AML-193 (cell line): ENCODE data around the gene INTS2.
A peak's percentile ranks its signal among the peaks of the same experiment; 100 is the strongest.
"Not testable (repeated sequence)": the region's sequence is repeated elsewhere in the genome, so short reads cannot be mapped to it uniquely, and the experiment has no call there.

Source experiments
- DNase-seq, 2 experiments: peaks; one replicate each; lab custom pipeline; 2025; lab: John Stamatoyannopoulos, UW

The INTS2 gene

DNA sequence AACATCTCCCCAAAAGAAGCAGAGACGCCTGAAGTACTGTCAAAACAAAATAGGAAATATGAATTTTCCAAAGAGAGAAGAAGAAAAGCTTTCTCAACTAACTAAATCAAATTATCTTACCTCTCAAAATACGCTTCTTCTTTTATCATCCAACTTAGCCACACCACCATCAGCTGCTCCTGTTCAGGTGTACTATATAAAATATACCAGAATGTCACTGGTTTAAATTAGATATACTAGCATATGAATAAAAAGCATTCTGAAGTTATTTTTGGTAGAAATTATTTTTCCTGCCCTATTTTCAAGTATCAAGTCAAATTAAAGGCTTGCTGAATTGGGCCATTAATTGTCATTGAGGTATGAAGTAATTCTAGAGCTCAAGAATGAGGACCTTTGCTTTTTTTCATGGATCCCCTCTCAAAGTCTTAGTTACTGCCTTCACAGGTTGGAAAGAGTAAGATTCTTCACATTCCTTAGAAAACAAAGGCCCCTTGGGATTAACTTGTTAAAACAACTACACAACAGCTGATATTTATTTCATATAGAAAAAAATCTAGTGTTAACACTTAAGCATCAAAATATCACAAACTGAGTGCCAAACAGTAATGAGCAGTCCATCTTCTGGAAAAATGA is 30.1 kb downstream of the INTS2 start:
- no peak for DNase-seq

DNA sequence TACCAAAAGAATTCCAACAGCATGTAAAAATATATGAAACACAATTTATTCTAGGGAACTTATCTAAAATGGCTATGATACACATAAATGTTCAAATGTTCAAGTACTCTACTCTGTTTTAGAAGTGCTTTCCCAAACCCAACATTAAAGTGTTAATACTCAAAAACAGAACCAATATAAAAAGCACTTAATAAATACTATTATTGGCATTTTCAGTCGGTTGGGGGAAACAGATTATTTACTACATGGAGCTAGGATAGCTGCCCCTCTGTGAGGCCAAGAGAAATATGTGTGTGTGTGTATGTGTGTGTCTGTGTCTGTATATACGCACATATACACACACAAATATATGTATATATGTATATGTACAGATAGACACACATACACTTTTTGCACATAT is 32.4 kb downstream of the INTS2 start:
- DNase-seq = no peak

DNA sequence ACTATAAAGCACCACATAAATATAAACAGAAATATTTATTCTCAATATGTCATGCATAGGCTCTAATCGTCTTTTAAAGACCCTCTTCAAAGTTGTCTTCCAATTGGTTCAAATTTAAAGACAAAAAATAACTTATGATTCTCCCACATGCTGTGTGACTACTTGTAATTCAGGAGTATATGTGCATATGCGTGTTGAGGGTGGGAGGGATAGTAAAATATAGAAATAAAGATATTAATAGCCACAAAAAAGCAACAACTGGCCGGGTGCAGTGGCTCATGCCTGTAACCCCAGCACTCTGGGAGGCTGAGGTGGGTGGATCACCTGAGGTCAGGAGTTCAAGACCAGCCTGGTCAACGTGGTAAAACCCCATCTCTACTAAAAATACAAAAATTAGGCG is 33.5 kb downstream of the INTS2 start:
- not testable (repeated sequence) for DNase-seq

DNA sequence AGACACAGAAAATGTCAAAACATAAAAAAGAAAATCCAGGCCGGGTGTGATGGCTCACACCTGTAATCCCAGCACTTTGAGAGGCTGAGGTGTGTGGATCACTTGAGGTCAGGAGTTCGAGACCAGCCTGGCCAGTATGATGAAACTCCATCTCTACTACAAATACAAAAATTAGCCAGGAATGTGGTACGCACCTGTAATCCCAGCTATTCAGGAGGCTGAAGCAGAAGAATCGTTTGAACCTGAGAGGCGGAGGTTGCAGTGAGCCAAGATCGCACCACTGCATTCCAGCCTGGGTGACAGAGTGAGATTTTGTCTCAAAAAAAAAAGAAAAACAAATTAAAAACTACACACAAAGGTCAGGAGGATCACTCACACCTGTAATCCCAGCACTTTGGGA is 40.0 kb downstream of the INTS2 start:
- not testable (repeated sequence) for DNase-seq

DNA sequence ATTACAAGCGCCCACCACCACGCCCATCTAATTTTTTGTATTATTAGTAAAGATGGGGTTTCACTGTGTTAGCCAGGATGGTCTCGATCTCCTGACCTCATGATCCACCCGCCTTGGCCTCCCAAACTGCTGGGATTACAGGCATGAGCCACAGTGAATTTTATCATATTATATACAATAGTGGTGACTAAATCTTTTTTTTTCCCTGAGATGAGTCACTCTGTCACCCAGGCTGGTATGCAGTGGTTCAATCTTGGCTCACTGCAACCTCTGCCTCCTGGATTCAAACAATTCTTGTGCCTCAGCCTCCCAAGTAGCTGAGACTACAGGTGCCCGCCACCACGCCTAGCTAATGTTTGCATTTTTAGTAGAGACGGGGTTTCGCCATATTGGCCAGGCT is 41.9 kb downstream of the INTS2 start:
- DNase-seq = not testable (repeated sequence)

DNA sequence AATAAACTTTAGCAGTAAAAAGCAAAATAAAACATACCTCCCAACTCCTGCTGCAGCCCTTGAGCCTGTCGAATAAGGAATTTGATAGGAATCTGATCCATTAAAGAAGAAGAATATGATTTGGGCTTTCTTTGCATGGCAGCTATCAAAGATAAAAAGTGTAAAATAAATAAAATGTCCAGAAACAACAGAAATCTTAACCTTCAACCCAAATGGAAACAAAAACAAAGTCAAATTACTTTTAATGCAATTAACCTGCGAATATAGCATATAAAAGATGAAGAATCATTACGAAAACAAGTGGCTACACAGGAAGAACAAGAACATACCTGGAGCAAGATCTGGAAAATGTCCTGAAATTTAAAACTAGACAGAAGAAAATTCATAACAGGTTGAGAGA is 42.9 kb downstream of the INTS2 start:
- DNase-seq = no peak

DNA sequence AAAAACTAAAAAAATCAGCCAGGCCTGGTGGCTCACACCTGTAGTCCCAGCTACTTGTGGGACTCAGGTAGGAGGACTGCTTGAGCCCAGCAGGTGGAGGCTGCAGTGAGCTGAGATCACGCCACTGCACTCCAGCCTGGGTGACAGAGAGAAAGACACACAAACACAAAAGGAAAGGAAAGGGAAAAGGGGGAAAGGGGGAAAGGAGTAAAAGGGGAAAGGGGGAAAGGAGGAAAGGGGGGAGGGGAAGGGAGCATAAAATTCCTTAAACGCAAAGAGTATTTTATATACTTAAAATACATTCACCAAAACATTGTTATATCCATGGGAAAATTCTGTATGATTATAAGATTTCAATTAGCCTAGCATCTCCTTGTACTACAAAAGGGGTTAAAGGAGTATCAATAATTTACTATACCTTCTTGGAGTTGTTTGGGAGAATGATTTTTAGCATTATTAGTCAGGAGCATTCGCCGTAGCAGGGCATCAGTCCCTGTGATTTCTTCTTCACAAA is 47.1 kb downstream of the INTS2 start:
- DNase-seq = no peak

DNA sequence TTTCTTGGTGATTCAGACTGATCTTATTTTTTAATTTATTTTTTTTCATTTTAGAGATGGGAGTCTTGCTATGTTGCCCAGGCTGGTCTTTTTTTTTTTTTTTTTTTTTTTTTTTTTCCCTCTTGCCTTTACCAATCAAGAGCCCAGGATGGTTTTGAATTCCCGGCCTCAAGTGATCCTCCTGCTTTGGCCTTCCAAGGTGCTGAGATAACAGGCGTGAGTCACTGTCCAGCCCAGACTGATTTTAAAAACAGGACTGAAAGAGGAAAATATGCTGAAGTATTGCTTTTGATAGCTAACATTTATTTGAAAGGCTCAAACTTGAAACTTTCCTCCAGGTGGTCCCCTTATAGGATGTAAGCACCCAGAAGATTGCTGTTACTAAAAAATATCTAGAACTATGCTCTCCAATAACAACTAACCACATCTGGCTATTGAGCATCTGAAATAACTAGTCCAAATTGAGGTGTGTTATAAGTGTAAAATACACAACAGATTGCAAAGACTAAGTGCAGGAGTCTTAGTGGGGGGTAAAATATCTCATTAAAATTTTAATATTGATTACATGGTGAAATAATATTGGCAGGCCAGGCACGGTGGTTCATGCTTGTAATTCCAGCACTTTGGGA is 48.7 kb downstream of the INTS2 start:
- DNase-seq = no peak

DNA sequence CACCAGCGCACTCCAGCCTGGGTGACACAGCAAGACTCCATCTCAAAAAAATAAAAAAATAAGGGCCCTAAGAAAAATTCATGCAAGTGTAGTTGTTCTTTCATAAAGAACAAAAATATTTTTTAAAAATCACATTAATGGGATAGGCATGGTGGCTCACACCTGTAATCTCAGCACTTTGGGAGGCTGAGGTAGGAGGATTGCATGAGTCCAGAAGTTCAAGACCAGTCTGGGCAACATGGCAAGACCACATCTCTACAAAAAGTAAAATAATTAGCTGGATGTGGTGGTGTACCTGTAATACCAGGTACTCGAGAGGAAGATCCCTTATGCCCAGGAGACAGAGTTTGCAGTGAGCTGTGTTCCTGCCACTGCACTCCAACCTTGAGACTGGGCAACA is 49.3 kb downstream of the INTS2 start:
- no peak for DNase-seq

DNA sequence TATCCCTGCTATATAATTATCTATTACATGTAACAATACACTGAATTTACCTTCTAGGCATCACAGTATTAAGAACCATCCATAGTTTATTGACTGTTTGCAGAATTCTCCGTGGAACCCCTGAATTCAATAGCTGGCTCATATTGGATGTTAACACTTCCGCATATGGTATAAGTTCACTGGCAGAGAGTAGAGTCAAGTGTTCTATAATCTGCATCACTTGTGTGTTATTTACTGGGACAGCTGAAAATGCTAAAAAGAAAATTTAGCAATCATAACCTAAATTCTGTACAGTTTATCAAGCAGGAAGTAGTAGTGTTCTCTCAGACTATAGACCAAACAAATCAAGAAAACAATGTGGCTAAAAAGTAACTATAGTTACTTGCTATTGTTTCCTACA is 49.9 kb downstream of the INTS2 start:
- DNase-seq = no peak

DNA sequence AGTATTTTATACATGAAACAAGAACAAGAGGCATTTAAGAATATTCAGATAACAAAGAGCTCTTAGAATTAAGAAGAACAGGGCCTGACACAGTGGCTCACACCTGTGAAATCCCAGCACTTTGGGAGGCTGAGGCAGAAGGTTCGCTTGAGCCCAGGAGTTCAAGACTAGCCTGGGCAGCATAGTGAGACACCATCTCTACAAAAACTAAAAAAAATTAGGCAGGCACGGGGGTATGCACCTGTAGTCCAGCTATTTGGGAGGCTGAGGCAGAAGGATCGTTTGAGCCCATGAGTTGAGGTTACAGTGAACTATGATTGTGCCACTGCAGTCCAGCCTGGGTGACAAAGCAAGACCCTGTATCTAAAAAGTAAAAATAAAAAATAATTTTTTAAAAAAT is 52.0 kb downstream of the INTS2 start:
- no peak for DNase-seq

DNA sequence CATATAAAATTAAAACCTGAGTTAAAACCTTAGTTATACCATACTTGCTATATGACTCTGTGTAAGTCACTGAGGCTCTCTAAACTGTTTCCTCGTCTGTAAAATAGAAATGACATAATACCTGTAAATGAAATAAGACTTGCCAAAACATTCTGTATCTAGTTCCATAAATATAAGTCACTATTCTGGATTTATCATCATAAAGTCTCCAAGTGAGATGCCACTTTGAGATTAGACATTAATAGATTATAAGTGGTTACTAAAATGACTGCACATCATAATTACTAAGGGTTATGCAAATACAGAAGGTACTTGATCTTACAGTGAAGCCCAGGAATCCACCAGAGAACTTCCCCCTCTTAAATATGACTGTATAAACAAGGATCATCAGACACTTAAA is 52.5 kb downstream of the INTS2 start:
- no peak for DNase-seq

DNA sequence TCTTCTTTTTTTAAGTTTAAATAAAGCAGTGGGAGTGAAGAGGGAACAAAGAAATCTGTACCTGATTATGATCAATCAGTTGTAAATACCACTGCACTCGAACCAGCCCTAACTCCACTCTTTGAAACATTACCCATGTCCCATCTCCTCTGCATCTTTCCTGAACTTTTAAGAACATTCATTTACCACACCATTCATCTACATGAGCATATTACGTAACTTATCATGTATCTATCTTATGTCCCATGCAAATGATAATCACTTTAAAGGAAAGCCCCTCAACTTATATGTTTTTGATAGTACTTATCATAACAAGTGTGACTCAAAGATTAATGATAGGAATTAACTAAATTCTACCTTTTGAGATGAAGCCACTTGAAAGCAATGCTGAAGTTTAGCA is 53.7 kb downstream of the INTS2 start:
- no peak for DNase-seq

DNA sequence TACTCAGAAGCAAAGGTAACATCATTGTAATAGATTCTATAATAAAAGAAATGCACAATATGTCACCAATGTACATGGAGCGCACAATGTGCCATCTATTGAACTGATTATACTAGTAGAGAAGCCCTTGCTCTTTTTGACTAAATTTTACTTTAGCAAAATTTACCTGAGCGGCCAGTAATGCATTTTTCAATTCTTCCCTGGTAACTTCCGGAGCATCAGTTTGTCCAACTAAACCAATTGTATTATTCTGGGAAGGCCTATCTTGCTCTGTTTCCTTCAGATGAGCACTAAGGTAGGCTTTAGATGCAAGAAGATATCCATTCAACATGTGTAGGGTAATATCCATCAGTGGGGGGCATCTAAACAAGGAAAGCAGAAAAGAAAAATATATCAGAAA is 55.7 kb downstream of the INTS2 start:
- no peak for DNase-seq

DNA sequence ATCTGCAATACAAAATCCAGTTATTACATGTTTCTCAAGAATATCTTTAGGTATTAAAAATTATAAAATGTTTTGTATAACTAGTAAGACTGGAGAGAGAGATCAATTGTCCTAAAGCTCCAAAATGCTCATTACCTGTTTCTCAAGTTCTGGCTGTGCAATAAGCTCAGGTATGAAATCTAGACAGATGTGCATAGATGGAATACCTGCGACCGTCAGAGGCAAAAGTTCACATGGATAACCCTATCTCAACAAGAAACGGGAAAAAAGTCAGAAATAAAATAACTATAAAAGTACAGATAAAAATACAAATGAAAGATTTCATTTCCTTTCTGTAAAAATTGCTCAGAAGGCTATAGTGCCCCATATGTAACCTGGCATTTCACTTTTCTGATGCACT is 58.6 kb downstream of the INTS2 start:
- DNase-seq = no peak

DNA sequence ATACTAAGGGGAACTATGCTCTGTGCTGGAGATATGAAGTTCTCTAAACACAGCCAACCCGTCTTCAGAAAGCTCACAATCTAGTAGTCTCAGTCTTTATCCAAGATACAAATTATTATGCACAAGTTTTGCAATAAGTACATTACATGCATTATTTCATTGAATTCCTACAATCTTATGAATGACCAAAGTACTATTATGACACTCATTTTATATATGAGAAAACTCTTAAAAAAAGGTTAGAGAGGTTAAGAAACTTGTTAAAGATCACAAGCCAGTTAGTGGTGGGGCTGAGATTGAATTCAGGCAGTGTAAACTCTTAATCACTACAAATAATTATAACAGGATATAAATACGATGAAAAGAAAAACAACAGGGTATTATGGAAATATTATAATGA is 59.7 kb downstream of the INTS2 start:
- DNase-seq = no peak

DNA sequence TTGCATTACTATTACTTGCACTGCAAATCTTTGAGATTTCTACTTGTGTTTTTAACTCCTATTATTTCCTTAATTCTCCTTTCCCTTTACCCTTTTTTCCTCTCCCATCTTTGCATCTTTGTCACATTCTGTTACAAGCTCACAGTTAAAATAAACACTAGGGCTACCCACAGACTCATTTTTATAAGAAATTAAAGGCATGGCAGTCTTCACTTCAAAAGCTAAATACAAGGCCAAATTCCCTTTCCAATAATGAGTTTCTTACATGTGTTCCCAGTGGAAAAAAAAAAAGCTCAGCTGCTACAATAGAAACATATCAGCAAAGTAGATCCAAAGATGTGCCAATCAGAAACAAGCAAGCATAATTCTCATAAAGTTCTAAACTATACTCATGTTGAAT is 60.7 kb downstream of the INTS2 start:
- no peak for DNase-seq

DNA sequence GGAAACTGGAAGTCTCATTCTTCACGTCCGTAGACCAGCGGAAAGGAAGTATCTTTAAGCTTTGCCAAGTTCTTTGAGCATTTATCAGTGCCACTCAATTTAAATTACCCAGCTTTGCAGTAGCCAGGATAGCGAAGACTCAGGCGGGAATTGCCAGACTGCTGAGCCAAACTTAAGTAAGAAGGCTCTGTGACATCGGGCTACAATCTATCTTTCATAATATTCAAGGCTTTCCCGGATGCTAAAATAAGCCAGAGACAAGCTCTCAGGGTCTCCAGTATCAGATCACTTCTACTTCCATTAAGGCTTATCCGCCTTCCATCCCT is 64.0 kb downstream of the INTS2 start:
- no peak for DNase-seq

DNA sequence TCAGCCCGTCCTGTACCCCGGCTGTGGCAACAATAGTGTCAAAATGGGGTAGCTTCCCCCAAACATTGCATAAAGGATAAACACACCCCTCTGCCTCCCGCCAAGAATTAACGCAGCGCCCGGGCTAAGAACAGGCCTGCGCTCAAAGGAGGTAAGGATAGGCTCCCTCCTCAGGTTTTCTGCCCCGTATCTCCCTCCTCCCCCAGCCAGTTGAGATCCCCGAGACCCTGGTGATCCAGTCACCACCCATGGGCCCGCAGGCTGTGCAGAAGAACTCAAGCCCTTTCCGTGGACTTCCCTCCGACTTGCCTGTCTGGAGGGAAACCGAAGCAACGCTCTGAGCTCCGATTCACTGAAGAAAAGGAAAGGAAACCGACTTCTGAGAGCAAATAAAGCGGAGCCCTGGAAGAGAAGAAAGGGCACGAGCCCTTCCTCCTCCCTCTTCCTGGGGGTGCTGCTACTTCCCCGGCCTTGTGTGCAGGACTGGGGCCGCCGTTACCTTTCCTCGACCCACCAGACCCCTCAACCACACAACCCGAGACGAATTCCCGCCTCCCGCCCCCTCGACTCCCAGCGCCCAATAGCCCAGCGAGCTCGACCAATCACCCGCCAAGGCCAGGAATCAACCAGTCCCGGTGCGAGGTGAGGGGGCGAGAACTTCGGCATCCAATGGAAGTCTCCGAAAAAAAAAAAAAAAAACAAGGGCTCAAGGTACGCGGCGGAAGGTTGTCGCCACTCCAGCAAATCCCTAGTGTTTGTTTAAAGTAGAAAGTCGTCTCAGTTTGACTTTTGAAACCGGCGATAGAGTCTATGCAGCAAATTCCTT is 64.6 kb downstream of the INTS2 start, which contains the start of gene BRIP1:
Gene BRIP1 (minus strand): TSS at position 554 of the 826 bp plus-strand sequence. CDS start 1,989 bp downstream, outside the sequence.
- peak; percentile 94 for DNase-seq

DNA sequence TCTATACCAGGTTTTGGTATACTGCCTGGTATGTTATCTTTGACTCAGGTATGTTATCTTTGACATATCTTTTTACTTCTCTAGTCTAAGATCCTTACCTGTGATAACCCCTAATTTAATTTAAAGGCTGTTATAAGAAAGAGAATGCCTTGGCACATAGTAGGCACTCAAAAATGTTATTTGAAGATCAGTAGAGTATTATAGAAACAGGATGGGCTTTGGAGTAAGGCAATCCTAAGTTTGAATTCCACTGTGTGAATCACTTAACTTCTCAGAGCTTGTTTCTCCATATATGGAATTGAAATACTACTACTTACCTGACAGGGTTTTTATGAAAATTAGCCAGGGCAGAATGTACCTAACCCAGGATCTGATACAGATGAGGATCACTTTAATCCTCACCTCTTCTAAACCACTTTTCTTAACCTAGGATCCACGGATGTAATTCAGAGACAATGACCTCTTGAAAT is 65.6 kb downstream of the INTS2 start:
- peak in 1 of 2 experiments; percentile 11 for DNase-seq

DNA sequence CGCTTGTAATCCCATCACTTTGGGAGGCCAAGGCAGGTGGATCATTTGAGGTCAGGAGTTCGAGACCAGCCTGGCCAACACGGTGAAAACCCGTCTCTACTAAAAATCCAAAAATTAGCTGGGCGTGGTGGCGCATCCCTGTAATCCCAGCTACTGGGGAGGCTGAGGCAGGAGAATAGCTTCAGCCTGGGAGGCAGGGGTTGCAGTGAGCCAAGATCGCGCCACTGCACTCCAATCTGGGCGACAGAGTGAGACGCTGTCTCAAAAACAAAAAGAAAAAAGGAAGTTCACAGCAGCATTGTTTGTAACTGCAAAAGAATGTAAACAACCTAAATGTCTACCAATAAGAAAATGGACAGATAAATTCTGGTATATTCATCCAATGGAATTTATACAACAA is 67.4 kb downstream of the INTS2 start:
- not testable (repeated sequence) for DNase-seq

DNA sequence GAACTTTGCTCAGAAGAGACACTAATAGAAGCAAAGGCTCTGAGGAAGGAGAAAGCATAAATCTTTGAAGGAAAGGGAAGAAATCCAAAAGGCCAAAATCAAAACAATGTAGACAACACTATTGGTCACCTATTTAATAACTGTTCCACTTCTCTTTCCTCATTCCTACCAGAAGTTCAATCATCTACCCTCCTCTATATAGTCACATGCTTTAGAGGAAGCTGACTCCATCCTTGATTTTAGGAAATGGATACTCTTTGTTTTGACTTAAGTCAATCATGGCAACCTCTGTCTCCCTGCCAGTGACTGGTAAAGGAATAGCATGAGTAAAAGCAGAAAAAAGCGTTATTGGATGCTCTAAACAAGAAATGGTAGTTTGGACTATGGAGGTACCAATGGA is 71.7 kb downstream of the INTS2 start:
- no peak for DNase-seq

DNA sequence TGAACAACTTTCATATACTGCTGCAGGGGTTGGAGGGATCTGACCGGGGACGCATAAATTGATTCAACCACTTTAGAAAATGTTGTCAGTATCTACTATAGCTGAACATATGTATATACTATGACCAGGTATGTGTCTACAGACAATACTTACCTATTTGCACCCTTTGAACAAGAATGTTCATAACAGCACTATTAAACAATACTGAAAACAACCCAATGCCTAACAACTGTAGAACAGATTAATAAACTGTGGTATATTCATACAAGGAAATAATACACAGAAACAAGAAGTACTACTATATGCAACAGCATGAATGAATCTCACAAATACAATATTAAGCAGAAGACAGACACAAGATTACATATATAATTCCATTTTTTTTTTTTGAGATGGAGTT is 74.9 kb downstream of the INTS2 start:
- no peak for DNase-seq
